Measurements from ENCODE around the gene C2orf78. TPM values are rescaled to one million over a fixed set of nuclear protein-coding genes. Genes with fewer than 3 reads are reported as not detected.

Gene C2orf78
- polyA plus RNA-seq, 4 donors = not detected

DNA sequence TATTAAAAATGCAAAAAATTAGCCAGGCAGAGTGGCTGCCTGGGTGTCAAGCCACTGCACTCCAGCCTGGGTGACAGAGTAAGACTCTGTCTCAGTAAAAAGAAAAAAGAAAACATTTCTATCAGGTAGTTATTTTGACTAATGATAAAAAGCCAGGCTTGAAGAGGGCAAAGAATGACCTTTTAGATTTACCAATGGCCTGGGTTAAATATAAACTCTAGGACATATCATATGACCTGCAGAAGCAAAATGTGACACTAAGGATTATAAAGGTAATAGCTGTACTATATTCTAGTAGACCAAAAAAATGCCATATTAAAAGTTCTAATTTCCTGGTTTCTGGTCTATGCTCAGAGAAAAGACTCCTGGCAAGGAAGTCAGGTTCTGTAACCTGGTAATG is 28.7 kb downstream of the C2orf78 start:
- Histone ChIP-seq H3K4me3 (ENCODE audit: low read depth in 1 of 3, low read length in 3 of 3) (no peak overlapping the region), H3K9me3 (ENCODE audit: control insufficient read depth in 2 of 2, insufficient read depth in 1 of 2, low read depth in 1 of 2, low read length in 1 of 2) (no peaks in the 10 kb centered on the region), H3K27me3 (ENCODE audit: control insufficient read depth in 3 of 3, insufficient read depth in 3 of 3, low read length in 3 of 3) (peaks cover 0 to 4% (median 0%) of the 10 kb centered on the region in 3 donors), H3K4me1 (ENCODE audit: control insufficient read depth in 3 of 3, insufficient read depth in 2 of 3, low read depth in 1 of 3, low read length in 2 of 3) (no peaks in the 10 kb centered on the region), H3K27ac (ENCODE audit: low read depth in 1 of 3, low read length in 2 of 3) (peak overlapping the region in 1 of 3 donors; percentile 5), H3K36me3 (ENCODE audit: control insufficient read depth in 3 of 3, insufficient read depth in 2 of 3, low read depth in 1 of 3, low read length in 3 of 3) (no peaks in the 10 kb centered on the region)
- peak in 1 of 2 donors; percentile 33 for DNase-seq
- no peak for FAIRE-seq

DNA sequence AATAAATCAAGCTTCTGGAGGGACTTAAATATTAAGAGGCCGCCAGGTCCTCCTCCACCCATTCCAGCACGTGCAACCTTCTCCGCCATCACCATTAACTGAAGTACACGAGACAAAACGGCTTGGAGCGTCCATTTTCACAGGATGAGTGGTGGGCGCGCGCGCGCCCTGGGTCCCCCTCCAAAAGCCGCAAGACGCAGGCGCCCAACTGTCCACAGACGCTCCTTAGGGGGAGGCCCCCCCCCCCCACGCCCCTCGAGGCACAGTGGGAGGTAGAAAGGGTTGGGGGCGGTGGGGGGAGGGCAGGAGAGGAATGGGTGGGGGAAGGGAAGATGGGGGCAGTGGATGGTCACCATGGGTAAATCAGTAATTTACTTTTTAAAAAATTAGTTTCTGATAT is 34.3 kb downstream of the C2orf78 start:
- Histone ChIP-seq H3K27ac (ENCODE audit: low read depth in 1 of 3, low read length in 2 of 3) (no peak overlapping the region), H3K4me3 (ENCODE audit: low read depth in 1 of 3, low read length in 3 of 3) (no peak overlapping the region), H3K9me3 (ENCODE audit: control insufficient read depth in 2 of 2, insufficient read depth in 1 of 2, low read depth in 1 of 2, low read length in 1 of 2) (no peaks in the 10 kb centered on the region), H3K27me3 (ENCODE audit: control insufficient read depth in 3 of 3, insufficient read depth in 3 of 3, low read length in 3 of 3) (peaks cover 0 to 4% (median 0%) of the 10 kb centered on the region in 3 donors), H3K36me3 (ENCODE audit: control insufficient read depth in 3 of 3, insufficient read depth in 2 of 3, low read depth in 1 of 3, low read length in 3 of 3) (no peaks in the 10 kb centered on the region), H3K4me1 (ENCODE audit: control insufficient read depth in 3 of 3, insufficient read depth in 2 of 3, low read depth in 1 of 3, low read length in 2 of 3) (no peaks in the 10 kb centered on the region)
- DNase-seq (no peak), FAIRE-seq (no peak)
- 81 to 85% (median 83%) methylated on average over 17 to 18 of the region's 18 CpGs for WGBS, 3 donors

DNA sequence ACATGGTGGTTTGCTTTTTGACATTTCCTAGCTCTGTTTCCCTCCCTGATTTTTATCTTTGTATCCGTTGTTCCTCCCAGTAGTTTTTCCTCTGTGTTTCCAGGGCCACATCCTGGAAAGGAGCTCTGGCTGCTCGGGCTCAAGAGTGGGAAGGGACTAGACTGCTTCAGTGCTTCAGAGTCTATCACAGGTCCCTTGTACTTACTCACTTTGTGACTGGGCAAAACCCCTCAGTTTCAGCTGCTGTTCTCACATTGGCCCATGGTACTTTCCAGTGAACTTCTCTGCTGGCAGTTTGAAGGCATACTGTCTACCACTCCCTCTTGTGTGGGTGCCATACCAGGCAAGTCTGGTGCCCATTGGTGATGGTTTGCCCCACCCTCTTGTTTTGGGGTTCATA is 37.2 kb downstream of the C2orf78 start:
- FAIRE-seq (no peak), DNase-seq (no peak)
- no peak overlapping the region for H3K4me3 ChIP-seq (ENCODE audit: low read depth in 1 of 3, low read length in 3 of 3)
- H3K4me1 ChIP-seq (ENCODE audit: control insufficient read depth in 3 of 3, insufficient read depth in 2 of 3, low read depth in 1 of 3, low read length in 2 of 3) = no peaks in the 10 kb centered on the region
- H3K9me3 ChIP-seq (ENCODE audit: control insufficient read depth in 2 of 2, insufficient read depth in 1 of 2, low read depth in 1 of 2, low read length in 1 of 2) = no peaks in the 10 kb centered on the region
- WGBS, 3 donors = 31 to 41% (median 35%) methylated on average over 2 of the region's 2 CpGs
- H3K27me3 ChIP-seq (ENCODE audit: control insufficient read depth in 3 of 3, insufficient read depth in 3 of 3, low read length in 3 of 3) = no peaks in the 10 kb centered on the region
- H3K27ac ChIP-seq (ENCODE audit: low read depth in 1 of 3, low read length in 2 of 3) = no peak overlapping the region
- H3K36me3 ChIP-seq (ENCODE audit: control insufficient read depth in 3 of 3, insufficient read depth in 2 of 3, low read depth in 1 of 3, low read length in 3 of 3) = no peaks in the 10 kb centered on the region

- 67 to 74% (median 70%) methylated on average over 2 of the region's 2 CpGs for WGBS, 3 donors
- H3K4me1 ChIP-seq (ENCODE audit: control insufficient read depth in 3 of 3, insufficient read depth in 2 of 3, low read depth in 1 of 3, low read length in 2 of 3) = no peaks in the 10 kb centered on the region
- H3K36me3 ChIP-seq (ENCODE audit: control insufficient read depth in 3 of 3, insufficient read depth in 2 of 3, low read depth in 1 of 3, low read length in 3 of 3) = no peaks in the 10 kb centered on the region
- FAIRE-seq (no peak), DNase-seq (no peak)
- H3K27ac ChIP-seq (ENCODE audit: low read depth in 1 of 3, low read length in 2 of 3) = no peak overlapping the region
- H3K4me3 ChIP-seq (ENCODE audit: low read depth in 1 of 3, low read length in 3 of 3) = no peak overlapping the region
- no peaks in the 10 kb centered on the region for H3K27me3 ChIP-seq (ENCODE audit: control insufficient read depth in 3 of 3, insufficient read depth in 3 of 3, low read length in 3 of 3)
- H3K9me3 ChIP-seq (ENCODE audit: control insufficient read depth in 2 of 2, insufficient read depth in 1 of 2, low read depth in 1 of 2, low read length in 1 of 2) = no peaks in the 10 kb centered on the region
These were observed 37.7 kb downstream of the C2orf78 start for GRCh38 chr2:73821669-73822068.

GRCh38 chr2:73822276-73822675 is 38.3 kb downstream of the C2orf78 start:
- Histone ChIP-seq H3K36me3 (ENCODE audit: control insufficient read depth in 3 of 3, insufficient read depth in 2 of 3, low read depth in 1 of 3, low read length in 3 of 3) (no peaks in the 10 kb centered on the region), H3K4me3 (ENCODE audit: low read depth in 1 of 3, low read length in 3 of 3) (no peak overlapping the region), H3K27ac (ENCODE audit: low read depth in 1 of 3, low read length in 2 of 3) (no peak overlapping the region), H3K27me3 (ENCODE audit: control insufficient read depth in 3 of 3, insufficient read depth in 3 of 3, low read length in 3 of 3) (no peaks in the 10 kb centered on the region), H3K9me3 (ENCODE audit: control insufficient read depth in 2 of 2, insufficient read depth in 1 of 2, low read depth in 1 of 2, low read length in 1 of 2) (no peaks in the 10 kb centered on the region), H3K4me1 (ENCODE audit: control insufficient read depth in 3 of 3, insufficient read depth in 2 of 3, low read depth in 1 of 3, low read length in 2 of 3) (no peaks in the 10 kb centered on the region)
- FAIRE-seq = no peak
- DNase-seq = no peak
- 46 to 49% (median 48%) methylated on average over 1 of the region's 1 CpG for WGBS, 3 donors

DNA sequence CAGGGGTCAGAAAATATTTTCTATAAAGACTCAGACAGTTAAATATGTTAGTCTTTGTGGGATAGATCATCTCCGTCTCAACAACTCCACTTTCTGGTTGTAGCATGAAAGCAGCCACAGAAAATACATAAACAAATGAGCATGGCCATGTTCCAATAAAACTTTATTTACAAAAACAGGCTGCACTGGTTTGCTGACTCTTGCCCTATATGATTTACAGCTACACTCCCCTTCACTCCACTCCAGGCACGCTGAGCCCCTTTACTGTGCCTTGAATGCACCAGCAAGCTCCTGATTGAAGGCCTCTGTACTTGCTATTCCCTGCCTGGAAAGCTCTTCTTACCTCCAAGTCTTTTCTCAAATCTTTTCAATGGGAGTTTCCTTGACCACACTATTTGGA is 39.0 kb downstream of the C2orf78 start:
- peaks cover 0 to under 1% (median 0%) of the 10 kb centered on the region in 3 donors for H3K4me1 ChIP-seq (ENCODE audit: control insufficient read depth in 3 of 3, insufficient read depth in 2 of 3, low read depth in 1 of 3, low read length in 2 of 3)
- H3K4me3 ChIP-seq (ENCODE audit: low read depth in 1 of 3, low read length in 3 of 3) = no peak overlapping the region
- FAIRE-seq = no peak

DNA sequence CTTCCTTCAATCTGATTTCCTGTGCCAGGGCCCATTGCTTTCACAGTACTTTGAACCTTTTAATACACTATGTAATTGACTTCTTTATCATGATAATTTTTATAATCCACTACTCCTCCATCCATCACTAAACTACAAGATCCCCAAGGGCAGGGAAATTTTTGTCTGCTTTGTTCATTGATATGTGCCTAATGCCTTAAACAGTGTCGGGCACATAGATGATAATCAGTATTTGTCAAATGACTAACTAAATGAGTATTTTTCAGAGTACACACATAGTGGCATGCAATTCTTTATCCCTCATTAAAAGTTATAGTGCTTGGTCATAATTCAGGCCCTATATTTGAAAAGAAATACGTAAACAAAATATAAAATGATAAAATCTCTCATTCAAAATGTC is 39.4 kb downstream of the C2orf78 start:
- Histone ChIP-seq H3K4me1 (ENCODE audit: control insufficient read depth in 3 of 3, insufficient read depth in 2 of 3, low read depth in 1 of 3, low read length in 2 of 3) (peaks cover 0 to 3% (median 3%) of the 10 kb centered on the region in 3 donors), H3K4me3 (ENCODE audit: low read depth in 1 of 3, low read length in 3 of 3) (no peak overlapping the region), H3K36me3 (ENCODE audit: control insufficient read depth in 3 of 3, insufficient read depth in 2 of 3, low read depth in 1 of 3, low read length in 3 of 3) (no peaks in the 10 kb centered on the region), H3K9me3 (ENCODE audit: control insufficient read depth in 2 of 2, insufficient read depth in 1 of 2, low read depth in 1 of 2, low read length in 1 of 2) (no peaks in the 10 kb centered on the region), H3K27ac (ENCODE audit: low read depth in 1 of 3, low read length in 2 of 3) (peak overlapping the region in 1 of 3 donors; percentile 11), H3K27me3 (ENCODE audit: control insufficient read depth in 3 of 3, insufficient read depth in 3 of 3, low read length in 3 of 3) (no peaks in the 10 kb centered on the region)
- 13 to 38% (median 29%) methylated on average over 2 of the region's 2 CpGs for WGBS, 3 donors
- FAIRE-seq (no peak), DNase-seq (peak in 1 of 2 donors; percentile 35)

More for the DNA sequence above, 39.0 kb downstream of the C2orf78 start:
- no peaks in the 10 kb centered on the region for H3K36me3 ChIP-seq (ENCODE audit: control insufficient read depth in 3 of 3, insufficient read depth in 2 of 3, low read depth in 1 of 3, low read length in 3 of 3)
- no peaks in the 10 kb centered on the region for H3K27me3 ChIP-seq (ENCODE audit: control insufficient read depth in 3 of 3, insufficient read depth in 3 of 3, low read length in 3 of 3)
- no peak for DNase-seq
- H3K27ac ChIP-seq (ENCODE audit: low read depth in 1 of 3, low read length in 2 of 3) = no peak overlapping the region
- no peaks in the 10 kb centered on the region for H3K9me3 ChIP-seq (ENCODE audit: control insufficient read depth in 2 of 2, insufficient read depth in 1 of 2, low read depth in 1 of 2, low read length in 1 of 2)
- WGBS, 3 donors = 66 to 78% (median 76%) methylated on average over 2 of the region's 2 CpGs

- H3K4me1 ChIP-seq (ENCODE audit: control insufficient read depth in 3 of 3, insufficient read depth in 2 of 3, low read depth in 1 of 3, low read length in 2 of 3) = peaks cover 0 to 4% (median 3%) of the 10 kb centered on the region in 3 donors
- H3K27ac ChIP-seq (ENCODE audit: low read depth in 1 of 3, low read length in 2 of 3) = no peak overlapping the region
- DNase-seq (peak; percentile 80 to 81), FAIRE-seq (no peak)
- no peak overlapping the region for H3K4me3 ChIP-seq (ENCODE audit: low read depth in 1 of 3, low read length in 3 of 3)
- no peaks in the 10 kb centered on the region for H3K27me3 ChIP-seq (ENCODE audit: control insufficient read depth in 3 of 3, insufficient read depth in 3 of 3, low read length in 3 of 3)
- no peaks in the 10 kb centered on the region for H3K9me3 ChIP-seq (ENCODE audit: control insufficient read depth in 2 of 2, insufficient read depth in 1 of 2, low read depth in 1 of 2, low read length in 1 of 2)
- 6 to 13% (median 7%) methylated on average over 3 of the region's 3 CpGs for WGBS, 3 donors
- H3K36me3 ChIP-seq (ENCODE audit: control insufficient read depth in 3 of 3, insufficient read depth in 2 of 3, low read depth in 1 of 3, low read length in 3 of 3) = no peaks in the 10 kb centered on the region
These were observed 40.0 kb downstream of the C2orf78 start for GRCh38 chr2:73823916-73824523.

- Histone ChIP-seq H3K4me1 (ENCODE audit: control insufficient read depth in 3 of 3, insufficient read depth in 2 of 3, low read depth in 1 of 3, low read length in 2 of 3) (peaks cover 3 to 8% (median 6%) of the 10 kb centered on the region in 3 donors), H3K9me3 (ENCODE audit: control insufficient read depth in 2 of 2, insufficient read depth in 1 of 2, low read depth in 1 of 2, low read length in 1 of 2) (no peaks in the 10 kb centered on the region), H3K27ac (ENCODE audit: low read depth in 1 of 3, low read length in 2 of 3) (no peak overlapping the region), H3K27me3 (ENCODE audit: control insufficient read depth in 3 of 3, insufficient read depth in 3 of 3, low read length in 3 of 3) (no peaks in the 10 kb centered on the region), H3K4me3 (ENCODE audit: low read depth in 1 of 3, low read length in 3 of 3) (no peak overlapping the region), H3K36me3 (ENCODE audit: control insufficient read depth in 3 of 3, insufficient read depth in 2 of 3, low read depth in 1 of 3, low read length in 3 of 3) (no peaks in the 10 kb centered on the region)
- FAIRE-seq = no peak
- no peak for DNase-seq
- 81 to 91% (median 88%) methylated on average over 4 of the region's 4 CpGs for WGBS, 3 donors
These were observed 41.4 kb downstream of the C2orf78 start for GRCh38 chr2:73825408-73825807.

Data from small intestine (tissue), 7 donors.